HG03066 (cell line): ENCODE measurements around the gene SCAPER.
"Not testable (repeated sequence)": the region's sequence is repeated elsewhere in the genome, so short reads cannot be mapped to it uniquely, and the experiment has no call there.

ENCODE experiments used
- ATAC-seq: cut with Tn5 transposase; IDR thresholded peaks from one replicate; pipeline ENCODE4 v1.9.1; 2021; ENCODE audit warnings: low read depth; ENCODE audit not compliant: unreplicated experiment

The SCAPER gene

GRCh38 chr15:76439542-76439941 is 465.6 kb downstream of the SCAPER start:
- no peak for ATAC-seq

- ATAC-seq: no peak
Measured at GRCh38 chr15:76433798-76434400, 471.2 kb downstream of the SCAPER start.

GRCh38 chr15:76433036-76433435 is 472.1 kb downstream of the SCAPER start:
- ATAC-seq: not testable (repeated sequence)

GRCh38 chr15:76432604-76433003 is 472.5 kb downstream of the SCAPER start:
- no peak for ATAC-seq

GRCh38 chr15:76431971-76432370 is 473.2 kb downstream of the SCAPER start:
- no peak for ATAC-seq

- not testable (repeated sequence) for ATAC-seq
Measured at GRCh38 chr15:76430711-76431110, 474.4 kb downstream of the SCAPER start.

GRCh38 chr15:76429661-76430060 is 475.5 kb downstream of the SCAPER start:
- no peak for ATAC-seq

- no peak for ATAC-seq
Measured at GRCh38 chr15:76426941-76427340, 478.2 kb downstream of the SCAPER start.

- no peak for ATAC-seq
Measured at GRCh38 chr15:76418352-76419140, 486.6 kb downstream of the SCAPER start.

- no peak for ATAC-seq
Measured at GRCh38 chr15:76401285-76401684, 503.9 kb downstream of the SCAPER start.

GRCh38 chr15:76398317-76399104 is 506.6 kb downstream of the SCAPER start:
- no peak for ATAC-seq

- no peak for ATAC-seq
Measured at GRCh38 chr15:76393614-76394013, 511.5 kb downstream of the SCAPER start.

GRCh38 chr15:76391847-76392246 is 513.3 kb downstream of the SCAPER start:
- no peak for ATAC-seq

- no peak for ATAC-seq
Measured at GRCh38 chr15:76391309-76391708, 513.8 kb downstream of the SCAPER start.

- no peak for ATAC-seq
Measured at GRCh38 chr15:76390571-76390970, 514.6 kb downstream of the SCAPER start.

GRCh38 chr15:76386926-76387325 is 518.2 kb downstream of the SCAPER start:
- no peak for ATAC-seq

- ATAC-seq: no peak
Measured at GRCh38 chr15:76386178-76386577, 519.0 kb downstream of the SCAPER start.

- no peak for ATAC-seq
Measured at GRCh38 chr15:76384409-76384808, 520.7 kb downstream of the SCAPER start.

GRCh38 chr15:76382987-76383728 is 522.0 kb downstream of the SCAPER start:
- no peak for ATAC-seq

GRCh38 chr15:76381366-76381765 is 523.8 kb downstream of the SCAPER start:
- ATAC-seq: no peak

GRCh38 chr15:76380249-76380648 is 524.9 kb downstream of the SCAPER start:
- no peak for ATAC-seq
